ENCODE data around the gene MRPS35. TPM values are rescaled to one million over a fixed set of nuclear protein-coding genes. Genes with fewer than 3 reads are reported as not detected.

MRPS35 gene
- total RNA-seq, 2 donors from 2014 or later: 56.1 to 69.6 TPM

DNA sequence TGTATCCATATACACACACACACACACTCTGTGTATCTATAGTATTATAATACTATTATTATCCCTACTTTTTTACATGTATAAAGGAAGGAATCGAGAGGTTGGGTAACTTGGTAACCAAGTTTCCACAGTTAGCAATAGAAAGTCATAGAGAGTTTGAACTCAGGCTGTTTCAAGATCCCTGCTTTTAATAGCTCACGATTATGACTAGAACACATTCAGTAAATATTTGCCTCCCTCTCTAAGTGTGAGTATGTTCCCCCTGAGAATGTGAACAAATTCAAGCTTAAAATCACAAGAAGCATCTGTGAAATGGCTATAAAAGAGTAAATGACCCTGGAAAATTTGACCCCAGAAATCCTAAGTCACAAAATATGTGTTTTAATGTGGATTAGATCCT, 25.4 kb upstream of the MRPS35 start:
- no peaks in the 10 kb centered on the region for H3K9me3 ChIP-seq
- H3K4me1 ChIP-seq (replicated peaks): no peaks in the 10 kb centered on the region
- no peak overlapping the region for H3K4me3 ChIP-seq
- no peak for DNase-seq (ENCODE audit: low spot score)
- no peak overlapping the region for H3K27ac ChIP-seq
- H3K36me3 ChIP-seq: no peaks in the 10 kb centered on the region
- intact Hi-C loops (cut with DNase I): no loop called here
- H3K27me3 ChIP-seq (replicated peaks; ENCODE audit: insufficient read depth): no peaks in the 10 kb centered on the region
- WGBS: 73% methylated on average over 2 of the region's 2 CpGs
- no peak for TF ChIP-seq POLR2AphosphoS5 (IDR thresholded peaks at IDR 0.05)
- no peak for TF ChIP-seq POLR2A (IDR thresholded peaks at IDR 0.05)
- TF ChIP-seq, protein P1, sequence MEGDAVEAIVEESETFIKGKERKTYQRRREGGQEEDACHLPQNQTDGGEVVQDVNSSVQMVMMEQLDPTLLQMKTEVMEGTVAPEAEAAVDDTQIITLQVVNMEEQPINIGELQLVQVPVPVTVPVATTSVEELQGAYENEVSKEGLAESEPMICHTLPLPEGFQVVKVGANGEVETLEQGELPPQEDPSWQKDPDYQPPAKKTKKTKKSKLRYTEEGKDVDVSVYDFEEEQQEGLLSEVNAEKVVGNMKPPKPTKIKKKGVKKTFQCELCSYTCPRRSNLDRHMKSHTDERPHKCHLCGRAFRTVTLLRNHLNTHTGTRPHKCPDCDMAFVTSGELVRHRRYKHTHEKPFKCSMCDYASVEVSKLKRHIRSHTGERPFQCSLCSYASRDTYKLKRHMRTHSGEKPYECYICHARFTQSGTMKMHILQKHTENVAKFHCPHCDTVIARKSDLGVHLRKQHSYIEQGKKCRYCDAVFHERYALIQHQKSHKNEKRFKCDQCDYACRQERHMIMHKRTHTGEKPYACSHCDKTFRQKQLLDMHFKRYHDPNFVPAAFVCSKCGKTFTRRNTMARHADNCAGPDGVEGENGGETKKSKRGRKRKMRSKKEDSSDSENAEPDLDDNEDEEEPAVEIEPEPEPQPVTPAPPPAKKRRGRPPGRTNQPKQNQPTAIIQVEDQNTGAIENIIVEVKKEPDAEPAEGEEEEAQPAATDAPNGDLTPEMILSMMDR (IDR thresholded peaks at IDR 0.05): no peak

DNA sequence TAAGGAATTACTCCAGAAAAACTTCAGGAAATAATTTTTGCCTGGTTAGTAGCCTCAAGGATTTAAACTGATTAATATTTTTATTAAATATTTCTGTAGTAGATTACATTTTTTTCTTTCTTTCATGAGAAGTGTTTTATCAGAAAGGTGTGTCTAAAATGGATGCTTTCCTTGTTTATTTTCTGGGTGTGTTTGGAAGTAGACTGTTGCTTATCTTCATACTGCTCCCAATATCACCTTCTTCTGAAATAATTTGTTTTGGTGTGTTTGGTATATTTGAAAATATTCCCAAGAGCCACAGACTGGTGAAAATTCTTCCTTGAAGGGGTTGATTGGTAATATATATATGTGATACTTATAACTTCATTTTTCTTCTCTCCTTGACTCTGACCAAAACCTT, 24.5 kb upstream of the MRPS35 start:
- Histone ChIP-seq H3K4me1 (replicated peaks) (no peaks in the 10 kb centered on the region), H3K36me3 (no peaks in the 10 kb centered on the region), H3K4me3 (no peak overlapping the region), H3K27ac (no peak overlapping the region), H3K27me3 (replicated peaks; ENCODE audit: insufficient read depth) (no peaks in the 10 kb centered on the region), H3K9me3 (no peaks in the 10 kb centered on the region)
- no peak for DNase-seq (ENCODE audit: low spot score)
- TF ChIP-seq, protein P1 (IDR thresholded peaks at IDR 0.05): no peak
- intact Hi-C loops (cut with DNase I): no loop called here

DNA sequence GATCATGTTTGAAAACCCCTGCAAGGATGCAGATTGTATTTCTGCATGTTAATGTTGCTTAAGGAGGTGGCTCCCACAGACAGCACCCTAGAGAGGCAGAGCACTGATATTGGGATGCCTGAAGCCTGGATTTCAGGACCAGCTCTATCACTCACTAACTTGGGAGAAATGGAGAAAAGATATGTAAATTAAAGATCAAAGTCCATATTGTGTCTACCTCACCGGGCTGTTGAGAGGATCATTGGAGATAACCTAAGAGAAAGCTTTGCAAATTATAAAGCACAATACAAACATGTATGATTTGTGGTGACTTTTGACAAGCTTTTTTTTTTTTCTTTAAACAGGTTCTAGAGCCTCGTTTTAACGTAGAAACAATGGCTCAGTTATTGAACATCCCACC, 22.0 kb upstream of the MRPS35 start:
- Histone ChIP-seq H3K4me1 (replicated peaks) (no peaks in the 10 kb centered on the region), H3K27ac (no peak overlapping the region), H3K27me3 (replicated peaks; ENCODE audit: insufficient read depth) (no peaks in the 10 kb centered on the region), H3K36me3 (no peaks in the 10 kb centered on the region), H3K4me3 (no peak overlapping the region), H3K9me3 (no peaks in the 10 kb centered on the region)
- TF ChIP-seq POLR2AphosphoS5 (IDR thresholded peaks at IDR 0.05) (no peak), POLR2A (IDR thresholded peaks at IDR 0.05) (no peak)
- TF ChIP-seq, protein P1 (IDR thresholded peaks at IDR 0.05): no peak
- intact Hi-C loops (cut with DNase I): no loop called here
- DNase-seq (ENCODE audit: low spot score): no peak
- WGBS: 90% methylated on average over 3 of the region's 3 CpGs

DNA sequence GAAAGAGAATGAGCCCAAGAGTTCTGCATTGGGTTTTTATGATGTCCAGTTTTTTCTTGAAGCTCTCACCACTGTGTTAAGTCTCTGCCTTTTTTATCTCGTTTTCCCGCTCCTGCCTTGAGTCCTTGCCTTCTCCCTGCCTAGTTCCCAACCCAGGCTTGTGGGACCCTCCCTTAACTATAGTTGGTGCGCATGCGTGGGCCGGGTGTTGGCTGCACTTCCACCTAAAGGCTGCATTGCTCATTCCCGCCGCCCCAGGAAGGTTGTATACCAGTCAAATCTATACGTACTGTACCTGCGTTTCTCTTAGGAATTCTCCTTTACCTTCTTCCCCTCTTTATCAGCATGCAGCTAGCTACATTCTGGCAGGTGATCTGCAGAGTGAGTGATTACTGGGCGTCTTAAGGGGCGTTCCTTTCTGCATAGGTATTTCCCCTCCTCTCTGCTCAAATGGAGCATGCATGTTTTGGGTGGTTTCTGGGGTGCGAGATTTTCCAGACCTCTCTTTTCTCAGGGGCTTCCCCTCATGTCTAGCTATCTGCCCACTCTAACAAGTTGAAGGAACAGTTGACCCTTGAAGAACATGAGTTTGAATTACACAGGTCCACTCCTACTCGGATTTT, 21.0 kb upstream of the MRPS35 start:
- TF ChIP-seq POLR2AphosphoS5 (IDR thresholded peaks at IDR 0.05) (no peak), POLR2A (IDR thresholded peaks at IDR 0.05) (no peak)
- TF ChIP-seq, protein P1 (IDR thresholded peaks at IDR 0.05): no peak
- intact Hi-C loops (cut with DNase I): no loop called here
- WGBS: 94% methylated on average over 13 of the region's 13 CpGs
- DNase-seq (ENCODE audit: low spot score): no peak
- Histone ChIP-seq H3K36me3 (no peaks in the 10 kb centered on the region), H3K27ac (no peak overlapping the region), H3K27me3 (replicated peaks; ENCODE audit: insufficient read depth) (no peaks in the 10 kb centered on the region), H3K4me3 (no peak overlapping the region), H3K9me3 (no peaks in the 10 kb centered on the region), H3K4me1 (replicated peaks) (no peaks in the 10 kb centered on the region)

DNA sequence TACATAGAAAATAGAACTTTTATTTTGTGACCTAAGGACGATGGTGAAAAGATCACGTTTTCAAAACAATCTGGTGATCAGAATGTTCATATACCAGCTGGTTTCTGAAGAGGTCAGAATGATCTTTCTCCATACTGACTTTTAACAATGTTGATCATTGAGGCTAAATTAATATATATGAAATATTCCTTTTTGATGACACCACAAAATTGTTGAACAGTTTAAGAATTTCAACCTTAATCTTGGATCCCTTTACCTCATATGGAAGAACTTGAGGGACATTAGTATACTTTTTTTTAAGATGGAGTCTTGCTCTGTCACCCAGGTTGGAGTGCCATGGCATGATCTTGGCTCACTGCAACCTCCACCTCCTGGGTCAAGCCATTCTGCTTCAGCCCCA, 17.2 kb upstream of the MRPS35 start:
- H3K4me3 ChIP-seq: no peak overlapping the region
- WGBS: 88% methylated on average over 2 of the region's 2 CpGs
- H3K9me3 ChIP-seq: no peaks in the 10 kb centered on the region
- intact Hi-C loops (cut with DNase I): no loop called here
- no peaks in the 10 kb centered on the region for H3K36me3 ChIP-seq
- no peaks in the 10 kb centered on the region for H3K27me3 ChIP-seq (replicated peaks; ENCODE audit: insufficient read depth)
- TF ChIP-seq, protein P1 (IDR thresholded peaks at IDR 0.05): no peak
- no peak for TF ChIP-seq POLR2A (IDR thresholded peaks at IDR 0.05)
- TF ChIP-seq POLR2AphosphoS5 (IDR thresholded peaks at IDR 0.05): no peak
- DNase-seq (ENCODE audit: low spot score): no peak
- no peak overlapping the region for H3K27ac ChIP-seq
- H3K4me1 ChIP-seq (replicated peaks): no peaks in the 10 kb centered on the region

All from prostate gland (tissue), 2 donors.